Stimulated activated CD4-positive, alpha-beta T cell treated with anti-CD3 and anti-CD28 coated beads, TNF-alpha, amount 100 ng/mL, for 48 hours (primary cell): ENCODE data around the gene DCBLD1.
"Not testable (repeated sequence)": the region's sequence is repeated elsewhere in the genome, so short reads cannot be mapped to it uniquely, and the experiment has no call there.

Experiments
- DNase-seq, 3 donors: peaks; one replicate each; pipeline ENCODE4 v3.0.0-alpha.2; 2020; ENCODE audit warnings: low read depth in 3 of 3

The DCBLD1 gene

GRCh38 chr6:117501722-117502121 is 19.2 kb downstream of the DCBLD1 start:
- DNase-seq: no peak

- DNase-seq: no peak
Observed at GRCh38 chr6:117502580-117502979, 20.1 kb downstream of the DCBLD1 start.

- DNase-seq: no peak
Observed at GRCh38 chr6:117503211-117503610, 20.7 kb downstream of the DCBLD1 start.

- no peak for DNase-seq
Observed at GRCh38 chr6:117504478-117505144, 22.1 kb downstream of the DCBLD1 start.

- DNase-seq: no peak
Observed at GRCh38 chr6:117505311-117505710, 22.8 kb downstream of the DCBLD1 start.

GRCh38 chr6:117506180-117506835 is 23.8 kb downstream of the DCBLD1 start:
- DNase-seq: no peak

GRCh38 chr6:117506907-117507306 is 24.4 kb downstream of the DCBLD1 start:
- no peak for DNase-seq

- DNase-seq: no peak
Observed at GRCh38 chr6:117508450-117508971, 26.0 kb downstream of the DCBLD1 start.

- DNase-seq: no peak
Observed at GRCh38 chr6:117509021-117509420, 26.5 kb downstream of the DCBLD1 start.

- no peak for DNase-seq
Observed at GRCh38 chr6:117512056-117512828, 29.8 kb downstream of the DCBLD1 start.

- DNase-seq: no peak
Observed at GRCh38 chr6:117512987-117513573, 30.6 kb downstream of the DCBLD1 start.

GRCh38 chr6:117513778-117514365 is 31.4 kb downstream of the DCBLD1 start:
- DNase-seq: no peak

GRCh38 chr6:117514655-117515054 is 32.2 kb downstream of the DCBLD1 start:
- no peak for DNase-seq

GRCh38 chr6:117515326-117515725 is 32.9 kb downstream of the DCBLD1 start:
- no peak for DNase-seq

- not testable (repeated sequence) for DNase-seq
Observed at GRCh38 chr6:117517995-117518394, 35.5 kb downstream of the DCBLD1 start.

GRCh38 chr6:117518870-117519269 is 36.4 kb downstream of the DCBLD1 start:
- no peak for DNase-seq

GRCh38 chr6:117520603-117521395 is 38.3 kb downstream of the DCBLD1 start:
- no peak for DNase-seq

GRCh38 chr6:117521791-117522502 is 39.5 kb downstream of the DCBLD1 start:
- DNase-seq: no peak

- DNase-seq: no peak
Observed at GRCh38 chr6:117525607-117526006, 43.1 kb downstream of the DCBLD1 start.
